Measurements from ENCODE around the gene GJD4. TPM values are rescaled to one million over a fixed set of nuclear protein-coding genes. Genes with fewer than 3 reads are reported as not detected.

GJD4 gene
- total and polyA plus RNA-seq, 2 donors (not counting 3 experiments of a cell fraction or from before 2014, with no cell fraction given): not detected

DNA sequence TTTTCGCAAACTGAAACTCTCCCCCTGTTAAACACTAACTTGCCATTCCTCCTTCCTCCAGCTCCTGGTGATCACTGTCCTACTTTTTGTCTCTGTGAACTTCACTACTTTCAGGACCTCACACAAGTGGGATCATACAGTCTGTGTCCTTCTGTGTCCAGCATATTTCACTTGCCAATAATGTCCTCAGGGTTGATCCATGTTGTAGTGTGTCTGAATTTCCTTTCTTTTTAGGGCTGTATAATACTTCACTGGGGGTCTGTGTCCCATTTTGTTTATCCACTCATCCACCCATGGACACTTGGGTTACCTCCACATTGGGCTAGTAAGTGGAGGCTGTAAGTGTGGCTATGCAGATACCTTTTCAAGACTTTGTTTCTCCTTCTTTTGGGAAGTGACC is 42.7 kb upstream of the GJD4 start:
- Histone ChIP-seq H3K9me1 (replicated peaks; ENCODE audit: control insufficient read depth, extremely low read depth, insufficient read depth, low read length) (no peaks in the 10 kb centered on the region), H3K79me2 (ENCODE audit: control insufficient read depth, insufficient read depth, low read length) (no peaks in the 10 kb centered on the region), H3K27ac (ENCODE audit: insufficient read depth, low read depth, low read length) (no peak overlapping the region), H3K36me3 (ENCODE audit: control insufficient read depth in 2 of 2, extremely low read depth in 1 of 2, insufficient read depth in 2 of 2, low read length in 2 of 2) (peaks cover 4 to 13% of the 10 kb centered on the region in 2 experiments), H4K20me1 (replicated peaks; ENCODE audit: control insufficient read depth, extremely low read depth, insufficient read depth, low read length) (no peaks in the 10 kb centered on the region), H2AFZ (ENCODE audit: low read depth, low read length) (no peak overlapping the region), H3K9ac (replicated peaks; ENCODE audit: extremely low read depth, insufficient read depth, low read length) (no peak overlapping the region), H3K27me3 (ENCODE audit: control insufficient read depth in 2 of 2, insufficient read depth in 2 of 2, low read length in 2 of 2) (no peaks in the 10 kb centered on the region), H3K4me3 (replicated peaks in 1 of 3; ENCODE audit: insufficient read depth in 1 of 3, low read depth in 1 of 3, low read length in 3 of 3) (no peak overlapping the region), H3K4me1 (ENCODE audit: control insufficient read depth, extremely low read depth, insufficient read depth, low read length) (peaks cover 12% of the 10 kb centered on the region), H3K9me3 (replicated peaks; ENCODE audit: control insufficient read depth, insufficient read depth, low read length) (no peaks in the 10 kb centered on the region), H3K4me2 (ENCODE audit: insufficient read depth, low read length) (no peak overlapping the region)
- FAIRE-seq (peak; percentile 8), DNase-seq (ENCODE audit: low read depth, low spot score) (no peak)
- intact Hi-C loops (cut with micrococcal nuclease) (loop anchor here (2.0 to 10.0 kb wide), 4 partner anchors 140 to 438 kb away; partner anchors contain the start of genes CCNY and CREM), dilution Hi-C loops (cut with MboI; ENCODE audit: extremely low pct_ligation_motif_present, low sequenced_read_pairs) (no loop called here)
- POLR2A ChIA-PET: no interaction called here
- CTCF ChIA-PET: interaction anchor here (0.6 to 5.2 kb wide), 45 partner anchors 10 to 1318 kb away, joined by 3 to 55 read pairs (median 4); partner anchors contain the start of gene CCNY
- no peak for TF ChIP-seq GATA2 (IDR thresholded peaks at IDR 0.05; ENCODE audit: insufficient read depth, insufficient read length, low read depth, low read length)
- no peak for TF ChIP-seq FOS (IDR thresholded peaks at IDR 0.05; ENCODE audit: borderline replicate concordance, insufficient read depth, low read length)
- no peak for TF ChIP-seq MYC (IDR thresholded peaks at IDR 0.05; ENCODE audit: low read depth, low read length)
- BruUV-seq (replicated peaks): no TSS peak

DNA sequence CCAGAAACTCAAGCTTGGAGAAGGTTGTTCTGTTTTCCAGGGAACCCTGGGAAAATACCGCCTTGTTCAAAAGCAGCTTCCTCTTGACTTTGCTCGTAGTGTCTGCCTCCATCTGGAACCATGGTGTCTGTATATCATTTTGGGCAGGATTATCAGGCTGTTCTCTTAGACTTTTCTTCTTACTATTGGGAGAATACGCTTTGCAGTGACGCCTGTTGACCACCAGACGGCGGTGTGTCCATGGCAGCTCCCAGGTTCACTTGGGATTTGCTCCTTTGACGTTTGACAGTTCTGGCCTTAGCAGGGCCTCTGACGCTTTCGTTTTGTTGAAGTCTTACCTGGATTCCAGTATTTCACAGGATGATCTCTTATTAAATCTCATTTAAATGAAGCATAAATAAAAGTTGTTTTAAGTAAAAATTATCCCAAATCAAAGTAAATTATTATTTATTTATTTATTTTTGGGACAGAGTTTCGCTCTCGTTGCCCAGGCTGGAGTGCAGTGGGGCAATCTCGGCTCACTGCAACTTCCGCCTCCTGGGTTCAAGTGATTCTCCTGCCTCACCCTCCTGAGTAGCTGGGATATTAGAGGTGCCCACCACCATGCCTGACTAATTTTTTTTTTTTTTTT is 41.8 kb upstream of the GJD4 start:
- Histone ChIP-seq H3K4me3 (replicated peaks in 1 of 3; ENCODE audit: insufficient read depth in 1 of 3, low read depth in 1 of 3, low read length in 3 of 3) (no peak overlapping the region), H4K20me1 (replicated peaks; ENCODE audit: control insufficient read depth, extremely low read depth, insufficient read depth, low read length) (no peaks in the 10 kb centered on the region), H3K27me3 (ENCODE audit: control insufficient read depth in 2 of 2, insufficient read depth in 2 of 2, low read length in 2 of 2) (no peaks in the 10 kb centered on the region), H2AFZ (ENCODE audit: low read depth, low read length) (no peak overlapping the region), H3K9me1 (replicated peaks; ENCODE audit: control insufficient read depth, extremely low read depth, insufficient read depth, low read length) (no peaks in the 10 kb centered on the region), H3K9me3 (replicated peaks; ENCODE audit: control insufficient read depth, insufficient read depth, low read length) (no peaks in the 10 kb centered on the region), H3K79me2 (ENCODE audit: control insufficient read depth, insufficient read depth, low read length) (no peaks in the 10 kb centered on the region), H3K4me1 (ENCODE audit: control insufficient read depth, extremely low read depth, insufficient read depth, low read length) (peaks cover 12% of the 10 kb centered on the region), H3K9ac (replicated peaks; ENCODE audit: extremely low read depth, insufficient read depth, low read length) (no peak overlapping the region), H3K27ac (ENCODE audit: insufficient read depth, low read depth, low read length) (no peak overlapping the region), H3K36me3 (ENCODE audit: control insufficient read depth in 2 of 2, extremely low read depth in 1 of 2, insufficient read depth in 2 of 2, low read length in 2 of 2) (peaks cover 4 to 21% of the 10 kb centered on the region in 2 experiments), H3K4me2 (ENCODE audit: insufficient read depth, low read length) (no peak overlapping the region)
- peak; percentile 88 for FAIRE-seq
- ChIA-PET CTCF (interaction anchor here (0.6 to 5.2 kb wide), 52 partner anchors 10 to 1317 kb away, joined by 3 to 55 read pairs (median 4); partner anchors contain the start of genes CCNY and GJD4), POLR2A (interaction anchor here (0.7 kb wide), 1 partner anchor 1317 kb away, joined by 3 read pairs; no protein-coding TSS in a partner anchor)
- dilution Hi-C loops (cut with MboI; ENCODE audit: extremely low pct_ligation_motif_present, low sequenced_read_pairs) (no loop called here), intact Hi-C loops (cut with micrococcal nuclease) (loop anchor here (1.0 to 10.0 kb wide), 6 partner anchors 141 to 1216 kb away; partner anchors contain the start of genes CCNY and CREM)
- TF ChIP-seq MYC (IDR thresholded peaks at IDR 0.05; ENCODE audit: low read depth, low read length) (no peak), EZH2 (IDR thresholded peaks at IDR 0.05; ENCODE audit: borderline replicate concordance, low read depth, low read length, severe bottlenecking) (no peak), POLR2AphosphoS5 (IDR thresholded peaks at IDR 0.05; ENCODE audit: insufficient read depth, low read depth, low read length) (peak; percentile 10), POLR2A (IDR thresholded peaks at IDR 0.05; ENCODE audit: low read depth, low read length) (no peak), CTCF (IDR thresholded peaks at IDR 0.05; ENCODE audit: extremely low read depth in 1 of 2, insufficient read depth in 1 of 2, low read depth in 1 of 2, low read length in 2 of 2) (peak; percentile 97 to 100), GATA2 (IDR thresholded peaks at IDR 0.05; ENCODE audit: insufficient read depth, insufficient read length, low read depth, low read length) (no peak), JUN (IDR thresholded peaks at IDR 0.05; ENCODE audit: borderline replicate concordance, insufficient read depth, insufficient read length, low read depth) (no peak), FOS (IDR thresholded peaks at IDR 0.05; ENCODE audit: borderline replicate concordance, insufficient read depth, low read length) (no peak)
- TF ChIP-seq, protein P1, sequence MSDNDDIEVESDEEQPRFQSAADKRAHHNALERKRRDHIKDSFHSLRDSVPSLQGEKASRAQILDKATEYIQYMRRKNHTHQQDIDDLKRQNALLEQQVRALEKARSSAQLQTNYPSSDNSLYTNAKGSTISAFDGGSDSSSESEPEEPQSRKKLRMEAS (IDR thresholded peaks at IDR 0.05; ENCODE audit: insufficient read depth, insufficient read length): no peak
- BruUV-seq (replicated peaks): no TSS peak
- peak; percentile 78 for DNase-seq (ENCODE audit: low read depth, low spot score)
